GM18868 (cell line): ENCODE measurements around the gene DPYSL5.
"Not testable (repeated sequence)": the region's sequence is repeated elsewhere in the genome, so short reads cannot be mapped to it uniquely, and the experiment has no call there.

Experiments used
- ATAC-seq: cut with Tn5 transposase; IDR thresholded peaks from one replicate; pipeline ENCODE4 v1.9.1; 2021; ENCODE audit warnings: mild to moderate bottlenecking, moderate library complexity; ENCODE audit not compliant: unreplicated experiment

The DPYSL5 gene

GRCh38 chr2:26847655-26848335 lies at the start of gene DPYSL5:
DPYSL5 (plus strand) TSS chr2:26848132; CDS start chr2:26898500, 50,368 bp downstream.
- no peak for ATAC-seq

- no peak for ATAC-seq
Observed at GRCh38 chr2:26801328-26801727, 46.6 kb upstream of the DPYSL5 start.

- ATAC-seq: no peak
Observed at GRCh38 chr2:26801796-26802195, 46.1 kb upstream of the DPYSL5 start.

- ATAC-seq: no peak
Observed at GRCh38 chr2:26805241-26805676, 42.7 kb upstream of the DPYSL5 start.

GRCh38 chr2:26807788-26808460 lies 40.0 kb upstream of the DPYSL5 start:
- no peak for ATAC-seq

GRCh38 chr2:26809211-26809610 lies 38.7 kb upstream of the DPYSL5 start:
- no peak for ATAC-seq

- no peak for ATAC-seq
Observed at GRCh38 chr2:26809876-26810577, 37.9 kb upstream of the DPYSL5 start.

- no peak for ATAC-seq
Observed at GRCh38 chr2:26811261-26811660, 36.7 kb upstream of the DPYSL5 start.

- ATAC-seq: no peak
Observed at GRCh38 chr2:26811791-26812694, 35.9 kb upstream of the DPYSL5 start.

GRCh38 chr2:26812731-26813130 lies 35.2 kb upstream of the DPYSL5 start:
- ATAC-seq: no peak

GRCh38 chr2:26814072-26814765 lies 33.7 kb upstream of the DPYSL5 start:
- ATAC-seq: not testable (repeated sequence)

- no peak for ATAC-seq
Observed at GRCh38 chr2:26816893-26817292, 31.0 kb upstream of the DPYSL5 start.

- ATAC-seq: no peak
Observed at GRCh38 chr2:26818255-26818654, 29.7 kb upstream of the DPYSL5 start.

GRCh38 chr2:26818972-26819371 lies 29.0 kb upstream of the DPYSL5 start:
- no peak for ATAC-seq

GRCh38 chr2:26820932-26821331 lies 27.0 kb upstream of the DPYSL5 start:
- no peak for ATAC-seq

GRCh38 chr2:26822877-26823276 lies 25.1 kb upstream of the DPYSL5 start:
- ATAC-seq: no peak

- ATAC-seq: no peak
Observed at GRCh38 chr2:26838121-26838906, 9.6 kb upstream of the DPYSL5 start.

GRCh38 chr2:26840937-26841610 lies 6.9 kb upstream of the DPYSL5 start:
- ATAC-seq: no peak

- no peak for ATAC-seq
Observed at GRCh38 chr2:26843041-26843440, 4.9 kb upstream of the DPYSL5 start.
